Right lobe of liver (tissue), 4 donors: ENCODE data around the gene ERGIC1.

Source experiments
- CTCF ChIP-seq, 4 donors: fragments of 200-600 bp in 3 of 4; fragments of 450-650 bp in 1 of 4; IDR thresholded peaks; one replicate each; pipeline versions ENCODE4 v1.5.1 to v1.8.0; 2016 to 2022; ENCODE audit warnings: antibody characterized with exemption in 4 of 4, mild to moderate bottlenecking in 2 of 4
- POLR2A ChIP-seq: fragments of 450-650 bp; IDR thresholded peaks from one replicate; pipeline ENCODE4 v1.6.1; 2017; ENCODE audit warnings: antibody characterized with exemption, mild to moderate bottlenecking
- donor health status: DM: no; HTN: no; CAD: no.
- donor health status: DM: no; HTN: no; CAD: no.
- donor health status: DM: no; HTN: yes; CAD: no.

- no peak for TF ChIP-seq CTCF (IDR thresholded peaks at IDR 0.05)
- TF ChIP-seq POLR2A, result no peak
Observed at GRCh38 chr5:172911976-172912375, 77.9 kb downstream of the ERGIC1 start.
